Endothelial cell of umbilical vein (primary cell): ENCODE data around the gene IQSEC3.
"Not testable (repeated sequence)": the region's sequence is repeated elsewhere in the genome, so short reads cannot be mapped to it uniquely, and the experiment has no call there.

Experiments used
- CTCF ChIP-seq, 2 donors: IDR thresholded peaks; 1 replicate in 1 of 2; 2 replicates in 1 of 2; pipeline ENCODE4 v1.5.1; 2011; ENCODE audit warnings: low read length in 2 of 2, mild to moderate bottlenecking in 2 of 2, moderate library complexity in 2 of 2, control low read depth in 1 of 2, inconsistent platforms in 1 of 2, low read depth in 1 of 2; ENCODE audit not compliant: insufficient read depth in 1 of 2; ENCODE audit errors: extremely low read depth in 1 of 2
- POLR2A ChIP-seq: IDR thresholded peaks from 2 replicates; pipeline ENCODE4 v1.6.1; 2012; ENCODE audit warnings: low read depth, mild to moderate bottlenecking, control low read depth, low read length

GRCh38 chr12:66428-66781 is at the start of gene IQSEC3:
- TF ChIP-seq CTCF (IDR thresholded peaks at IDR 0.05; ENCODE audit: extremely low read depth in 1 of 2, insufficient read depth in 1 of 2, low read depth in 1 of 2, low read length in 2 of 2); POLR2A: not testable (repeated sequence)
